HEK293 (cell line): Measurements from ENCODE around the gene FCHO2.

Experiments used
- BCL11B ChIP-seq: fragments of 450-650 bp; formaldehyde crosslinking; IDR thresholded peaks from 2 replicates; pipeline ENCODE4 v1.5.1; 2016; ENCODE audit warnings: low read depth, missing biosample characterization, missing genetic modification characterization
- SETDB1 ChIP-seq: IDR thresholded peaks from one replicate; pipeline ENCODE4 v1.6.1; 2017; ENCODE audit warnings: mild to moderate bottlenecking, low read length, moderate library complexity, mixed read lengths; ENCODE audit not compliant: insufficient read length
- YY1 ChIP-seq: fragments of 450-650 bp; formaldehyde crosslinking; IDR thresholded peaks from 2 replicates; pipeline ENCODE4 v1.5.1; 2018; ENCODE audit warnings: missing biosample characterization, missing genetic modification characterization
- ZFHX2 ChIP-seq: fragments of 450-650 bp; formaldehyde crosslinking; conservative IDR thresholded peaks from 2 replicates; pipeline ENCODE4 v1.5.1; 2016; ENCODE audit warnings: missing biosample characterization, missing genetic modification characterization
- ZNF341 ChIP-seq: fragments of 450-650 bp; formaldehyde crosslinking; IDR thresholded peaks from 2 replicates; pipeline ENCODE4; 2016; ENCODE audit warnings: low read depth, missing biosample characterization, missing genetic modification characterization
- ZSCAN30 ChIP-seq: fragments of 450-650 bp; IDR thresholded peaks from 2 replicates; pipeline ENCODE4 v1.5.1; 2018; ENCODE audit warnings: missing biosample characterization, mild to moderate bottlenecking, missing genetic modification characterization, moderate library complexity
- TF ChIP-seq, protein P1 (sequence below): fragments of 450-650 bp; formaldehyde crosslinking; IDR thresholded peaks from 2 replicates; pipeline ENCODE4 v1.5.1; 2016; ENCODE audit warnings: missing biosample characterization, missing genetic modification characterization
- TF ChIP-seq, protein P2 (sequence below): fragments of 450-650 bp; formaldehyde crosslinking; IDR thresholded peaks from 2 replicates; pipeline ENCODE4 v1.5.1; 2016; ENCODE audit warnings: missing biosample characterization, missing genetic modification characterization

DNA sequence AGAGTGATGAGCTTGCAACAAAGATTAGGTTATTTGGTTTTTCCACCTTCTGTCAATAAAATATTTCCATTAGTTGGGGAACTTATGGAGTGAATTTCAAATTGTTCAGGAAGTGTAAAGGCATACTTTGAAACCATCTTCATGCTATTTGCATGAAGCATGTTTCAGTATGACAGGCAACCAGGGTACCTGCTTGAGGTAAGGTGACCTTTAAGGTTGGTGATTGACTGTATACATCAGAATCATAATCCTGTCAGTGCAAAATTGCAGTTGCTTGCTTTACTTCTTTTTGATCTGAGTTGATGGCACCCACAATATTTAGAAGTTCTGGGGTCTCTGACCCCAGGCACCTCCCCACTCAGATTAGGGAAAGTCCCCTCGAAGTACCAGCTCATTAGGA lies 138.6 kb downstream of the FCHO2 start:
- TF ChIP-seq, protein P1, sequence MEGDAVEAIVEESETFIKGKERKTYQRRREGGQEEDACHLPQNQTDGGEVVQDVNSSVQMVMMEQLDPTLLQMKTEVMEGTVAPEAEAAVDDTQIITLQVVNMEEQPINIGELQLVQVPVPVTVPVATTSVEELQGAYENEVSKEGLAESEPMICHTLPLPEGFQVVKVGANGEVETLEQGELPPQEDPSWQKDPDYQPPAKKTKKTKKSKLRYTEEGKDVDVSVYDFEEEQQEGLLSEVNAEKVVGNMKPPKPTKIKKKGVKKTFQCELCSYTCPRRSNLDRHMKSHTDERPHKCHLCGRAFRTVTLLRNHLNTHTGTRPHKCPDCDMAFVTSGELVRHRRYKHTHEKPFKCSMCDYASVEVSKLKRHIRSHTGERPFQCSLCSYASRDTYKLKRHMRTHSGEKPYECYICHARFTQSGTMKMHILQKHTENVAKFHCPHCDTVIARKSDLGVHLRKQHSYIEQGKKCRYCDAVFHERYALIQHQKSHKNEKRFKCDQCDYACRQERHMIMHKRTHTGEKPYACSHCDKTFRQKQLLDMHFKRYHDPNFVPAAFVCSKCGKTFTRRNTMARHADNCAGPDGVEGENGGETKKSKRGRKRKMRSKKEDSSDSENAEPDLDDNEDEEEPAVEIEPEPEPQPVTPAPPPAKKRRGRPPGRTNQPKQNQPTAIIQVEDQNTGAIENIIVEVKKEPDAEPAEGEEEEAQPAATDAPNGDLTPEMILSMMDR (tag by site-specific recombination) = no peak
- TF ChIP-seq ZFHX2 (tag by site-specific recombination) (no peak), BCL11B (tag by site-specific recombination) (no peak), YY1 (tag by site-specific recombination) (no peak), ZNF341 (no peak), SETDB1 (no peak), ZSCAN30 (no peak)
- TF ChIP-seq, protein P2, sequence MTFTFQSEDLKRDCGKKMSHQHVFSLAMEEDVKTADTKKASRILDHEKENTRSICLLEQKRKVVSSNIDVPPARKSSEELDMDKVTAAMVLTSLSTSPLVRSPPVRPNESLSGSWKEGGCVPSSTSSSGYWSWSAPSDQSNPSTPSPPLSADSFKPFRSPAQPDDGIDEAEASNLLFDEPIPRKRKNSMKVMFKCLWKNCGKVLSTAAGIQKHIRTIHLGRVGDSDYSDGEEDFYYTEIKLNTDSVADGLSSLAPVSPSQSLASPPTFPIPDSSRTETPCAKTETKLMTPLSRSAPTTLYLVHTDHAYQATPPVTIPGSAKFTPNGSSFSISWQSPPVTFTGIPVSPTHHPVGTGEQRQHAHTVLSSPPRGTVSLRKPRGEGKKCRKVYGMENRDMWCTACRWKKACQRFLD (tag by site-specific recombination) = no peak
